ENCODE measurements around the gene UBE2E2.
"Not testable (repeated sequence)": the region's sequence is repeated elsewhere in the genome, so short reads cannot be mapped to it uniquely, and the experiment has no call there.

UBE2E2 gene

GRCh38 chr3:23594894-23595670 is 392.0 kb downstream of the UBE2E2 start:
- no peak for DNase-seq

- DNase-seq, result no peak
Measured at GRCh38 chr3:23595851-23596250, 392.7 kb downstream of the UBE2E2 start.

- no peak for DNase-seq
Measured at GRCh38 chr3:23600167-23600871, 397.2 kb downstream of the UBE2E2 start.

GRCh38 chr3:23601091-23601822 is 398.1 kb downstream of the UBE2E2 start:
- DNase-seq, result no peak

- DNase-seq, result no peak
Measured at GRCh38 chr3:23602971-23603370, 399.8 kb downstream of the UBE2E2 start.

GRCh38 chr3:23607184-23607847 is 404.2 kb downstream of the UBE2E2 start:
- DNase-seq, result no peak

GRCh38 chr3:23608650-23609049 is 405.5 kb downstream of the UBE2E2 start:
- no peak for DNase-seq

GRCh38 chr3:23611737-23612295 is 408.7 kb downstream of the UBE2E2 start:
- no peak for DNase-seq

- DNase-seq, result no peak
Measured at GRCh38 chr3:23612296-23612891, 409.3 kb downstream of the UBE2E2 start.

GRCh38 chr3:23615068-23615467 is 411.9 kb downstream of the UBE2E2 start:
- no peak for DNase-seq

GRCh38 chr3:23618475-23618874 is 415.3 kb downstream of the UBE2E2 start:
- DNase-seq, result not testable (repeated sequence)

- no peak for DNase-seq
Measured at GRCh38 chr3:23619705-23620637, 416.8 kb downstream of the UBE2E2 start.

- no peak for DNase-seq
Measured at GRCh38 chr3:23620638-23621015, 417.5 kb downstream of the UBE2E2 start.

GRCh38 chr3:23623844-23624243 is 420.7 kb downstream of the UBE2E2 start:
- DNase-seq, result no peak

GRCh38 chr3:23624305-23624704 is 421.2 kb downstream of the UBE2E2 start:
- no peak for DNase-seq

GRCh38 chr3:23626442-23626841 is 423.3 kb downstream of the UBE2E2 start:
- DNase-seq, result no peak

- no peak for DNase-seq
Measured at GRCh38 chr3:23629181-23629894, 426.2 kb downstream of the UBE2E2 start.

- DNase-seq, result no peak
Measured at GRCh38 chr3:23633261-23633960, 430.3 kb downstream of the UBE2E2 start.

GRCh38 chr3:23637339-23637738 is 434.2 kb downstream of the UBE2E2 start:
- DNase-seq, result no peak

All from activated CD4-positive, alpha-beta T cell treated with anti-CD3 and anti-CD28 coated beads, Interleukin-2, amount 50 U/mL, for 48 hours (primary cell).